Glutamatergic neuron (in vitro differentiated cells): ENCODE results near the gene RTEL1. TPM values are rescaled to one million over a fixed set of nuclear protein-coding genes. Genes with fewer than 3 reads are reported as not detected.
A peak's percentile ranks its signal among the peaks of the same experiment; 100 is the strongest.

Experiments used
- DNase-seq: peaks from one replicate; pipeline ENCODE4 v3.0.0; 2022
- H3K27ac Mint-ChIP-seq: one replicate; pipeline ENCODE4 v1.8.0; 2020; ENCODE audit warnings: mild to moderate bottlenecking, mixed read lengths, inconsistent platforms; ENCODE audit not compliant: unreplicated experiment
- H3K27me3 Mint-ChIP-seq: one replicate; pipeline ENCODE4 v1.8.0; 2020; ENCODE audit warnings: mild to moderate bottlenecking, moderate library complexity, mixed read lengths, inconsistent platforms; ENCODE audit not compliant: unreplicated experiment
- H3K36me3 Mint-ChIP-seq: one replicate; pipeline ENCODE4 v1.8.0; 2020; ENCODE audit warnings: mild to moderate bottlenecking, mixed read lengths, inconsistent platforms; ENCODE audit not compliant: unreplicated experiment
- H3K4me1 Mint-ChIP-seq: one replicate; pipeline ENCODE4 v1.8.0; 2020; ENCODE audit warnings: mild to moderate bottlenecking, low read depth, mixed read lengths, inconsistent platforms; ENCODE audit not compliant: unreplicated experiment
- H3K4me3 Mint-ChIP-seq: one replicate; pipeline ENCODE4 v1.8.0; 2020; ENCODE audit warnings: mild to moderate bottlenecking, mixed read lengths, inconsistent platforms; ENCODE audit not compliant: unreplicated experiment
- H3K9me3 Mint-ChIP-seq: one replicate; pipeline ENCODE4 v1.8.0; 2020; ENCODE audit warnings: mild to moderate bottlenecking, moderate library complexity, mixed read lengths, inconsistent platforms; ENCODE audit not compliant: unreplicated experiment
- total RNA-seq: library from RNA; stranded (reverse); fragmentation: NEBNext Ultra II Directional; extraction: Animal tissue kit (Norgen Biotek cat#: 25700); gene quantifications from one replicate; pipeline ENCODE4 v1.2.1, GENCODE V29; 2021; ENCODE audit not compliant: unreplicated experiment
- TF ChIP-seq, protein P1 (sequence below): fragments of 200-600 bp; sonication (generic); IDR thresholded peaks from one replicate; pipeline ENCODE4 v1.5.0; 2021; ENCODE audit not compliant: partially characterized antibody, unreplicated experiment

The RTEL1 gene
- total RNA-seq, 1 donor from 2014 or later = 36.3 TPM

DNA sequence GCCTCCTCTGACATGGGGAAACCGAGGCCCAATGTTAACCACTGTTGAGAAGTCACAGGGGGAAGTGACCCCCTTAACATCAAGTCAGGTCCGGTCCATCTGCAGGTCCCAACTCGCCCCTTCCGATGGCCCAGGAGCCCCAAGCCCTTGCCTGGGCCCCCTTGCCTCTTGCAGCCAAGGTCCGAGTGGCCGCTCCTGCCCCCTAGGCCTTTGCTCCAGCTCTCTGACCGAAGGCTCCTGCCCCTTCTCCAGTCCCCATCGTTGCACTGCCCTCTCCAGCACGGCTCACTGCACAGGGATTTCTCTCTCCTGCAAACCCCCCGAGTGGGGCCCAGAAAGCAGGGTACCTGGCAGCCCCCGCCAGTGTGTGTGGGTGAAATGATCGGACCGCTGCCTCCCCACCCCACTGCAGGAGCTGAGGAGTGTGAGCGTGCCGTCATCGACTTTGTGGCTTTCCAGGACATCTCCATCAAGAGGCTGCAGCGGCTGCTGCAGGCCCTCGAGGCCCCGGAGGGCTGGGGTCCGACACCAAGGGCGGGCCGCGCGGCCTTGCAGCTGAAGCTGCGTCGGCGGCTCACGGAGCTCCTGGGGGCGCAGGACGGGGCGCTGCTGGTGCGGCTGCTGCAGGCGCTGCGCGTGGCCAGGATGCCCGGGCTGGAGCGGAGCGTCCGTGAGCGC lies 39.9 kb downstream of the RTEL1 start:
- no peak overlapping the region for H3K27ac Mint-ChIP-seq
- H3K4me3 Mint-ChIP-seq = no peak overlapping the region
- peaks cover 12% of the 10 kb centered on the region for H3K27me3 Mint-ChIP-seq
- TF ChIP-seq, protein P1, sequence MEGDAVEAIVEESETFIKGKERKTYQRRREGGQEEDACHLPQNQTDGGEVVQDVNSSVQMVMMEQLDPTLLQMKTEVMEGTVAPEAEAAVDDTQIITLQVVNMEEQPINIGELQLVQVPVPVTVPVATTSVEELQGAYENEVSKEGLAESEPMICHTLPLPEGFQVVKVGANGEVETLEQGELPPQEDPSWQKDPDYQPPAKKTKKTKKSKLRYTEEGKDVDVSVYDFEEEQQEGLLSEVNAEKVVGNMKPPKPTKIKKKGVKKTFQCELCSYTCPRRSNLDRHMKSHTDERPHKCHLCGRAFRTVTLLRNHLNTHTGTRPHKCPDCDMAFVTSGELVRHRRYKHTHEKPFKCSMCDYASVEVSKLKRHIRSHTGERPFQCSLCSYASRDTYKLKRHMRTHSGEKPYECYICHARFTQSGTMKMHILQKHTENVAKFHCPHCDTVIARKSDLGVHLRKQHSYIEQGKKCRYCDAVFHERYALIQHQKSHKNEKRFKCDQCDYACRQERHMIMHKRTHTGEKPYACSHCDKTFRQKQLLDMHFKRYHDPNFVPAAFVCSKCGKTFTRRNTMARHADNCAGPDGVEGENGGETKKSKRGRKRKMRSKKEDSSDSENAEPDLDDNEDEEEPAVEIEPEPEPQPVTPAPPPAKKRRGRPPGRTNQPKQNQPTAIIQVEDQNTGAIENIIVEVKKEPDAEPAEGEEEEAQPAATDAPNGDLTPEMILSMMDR = no peak
- H3K36me3 Mint-ChIP-seq = no peaks in the 10 kb centered on the region
- peaks cover 2% of the 10 kb centered on the region for H3K4me1 Mint-ChIP-seq
- H3K9me3 Mint-ChIP-seq = peaks cover 7% of the 10 kb centered on the region
- no peak for DNase-seq

DNA sequence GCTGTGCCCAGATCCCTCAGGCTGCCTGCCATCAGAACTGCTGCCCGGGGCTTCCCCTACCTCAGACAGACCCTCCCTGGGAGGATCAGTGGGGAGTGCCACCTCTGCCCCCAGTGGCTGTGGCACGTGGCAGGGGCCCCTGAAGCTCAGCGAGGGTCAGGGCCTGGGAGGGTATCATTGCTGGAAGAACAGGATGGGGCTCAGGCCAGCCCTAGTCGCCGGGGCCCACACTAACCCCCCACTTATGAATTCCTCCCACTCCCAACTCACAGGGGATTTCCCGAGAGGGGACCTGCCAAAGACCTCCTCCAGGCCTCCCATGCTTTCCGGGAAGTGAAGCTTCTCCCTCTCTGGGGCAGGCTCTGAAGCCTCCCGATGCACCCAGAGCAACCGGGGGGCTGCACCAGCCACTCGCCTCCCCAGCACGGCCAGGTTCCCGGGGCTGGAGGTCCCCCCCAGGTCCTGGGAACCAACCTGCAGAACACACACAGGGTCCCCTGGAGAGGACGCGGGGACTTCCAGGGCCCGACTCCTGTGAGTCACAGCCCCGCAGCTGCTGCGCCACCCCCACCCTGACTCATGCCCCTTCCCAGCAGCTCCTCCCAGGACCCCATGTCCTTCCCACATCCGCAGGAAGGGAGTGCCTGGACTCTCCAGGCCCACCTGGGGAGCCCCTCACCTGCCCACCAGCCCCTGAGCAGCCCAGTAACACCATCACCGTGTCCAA lies 40.8 kb downstream of the RTEL1 start:
- Mint-ChIP-seq H3K4me3 (no peak overlapping the region), H3K27me3 (peaks cover 10% of the 10 kb centered on the region), H3K27ac (no peak overlapping the region), H3K9me3 (peaks cover 6% of the 10 kb centered on the region), H3K36me3 (no peaks in the 10 kb centered on the region), H3K4me1 (peaks cover 2% of the 10 kb centered on the region)
- no peak for DNase-seq
- TF ChIP-seq, protein P1 = no peak

DNA sequence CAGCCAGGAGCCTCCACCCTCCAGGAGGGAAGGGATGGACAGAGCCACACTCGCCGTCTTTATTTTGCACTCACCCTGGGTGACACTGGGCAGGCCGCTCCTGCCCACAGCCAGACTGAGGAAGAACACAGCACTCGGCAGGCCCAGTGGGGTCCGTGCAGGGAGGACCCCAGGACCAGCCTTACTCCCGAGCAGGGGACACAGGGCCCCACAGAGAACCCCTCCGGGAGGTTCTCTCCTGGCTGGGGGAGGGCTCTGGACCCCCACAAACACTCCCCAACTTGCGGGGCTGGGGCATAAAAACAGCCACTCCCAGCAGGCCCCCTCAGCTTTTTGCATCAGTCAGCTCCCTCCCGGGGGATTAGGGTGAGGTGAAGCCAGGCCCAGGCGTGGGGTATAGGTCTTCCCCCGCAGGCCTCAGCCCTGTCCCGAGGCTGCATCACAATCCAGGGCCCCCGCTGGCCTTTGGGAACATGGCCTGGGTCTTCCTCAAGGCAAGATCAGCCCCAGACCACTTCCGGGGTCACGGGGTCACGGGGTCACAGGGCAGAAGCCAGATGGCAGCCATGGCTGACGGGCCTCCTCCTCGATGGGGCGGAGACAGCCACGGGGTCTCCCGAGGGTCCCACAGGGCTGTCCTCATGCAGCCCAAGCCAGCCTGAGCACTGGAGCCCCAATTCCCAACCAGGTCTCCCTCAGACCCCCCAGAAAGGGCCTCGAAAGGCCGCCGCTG lies 41.5 kb downstream of the RTEL1 start:
- Mint-ChIP-seq H3K9me3 (peaks cover 6% of the 10 kb centered on the region), H3K36me3 (no peaks in the 10 kb centered on the region), H3K4me3 (no peak overlapping the region), H3K27me3 (peaks cover 10% of the 10 kb centered on the region), H3K4me1 (peaks cover 2% of the 10 kb centered on the region), H3K27ac (no peak overlapping the region)
- peak; percentile 65 for DNase-seq
- TF ChIP-seq, protein P1 = no peak

DNA sequence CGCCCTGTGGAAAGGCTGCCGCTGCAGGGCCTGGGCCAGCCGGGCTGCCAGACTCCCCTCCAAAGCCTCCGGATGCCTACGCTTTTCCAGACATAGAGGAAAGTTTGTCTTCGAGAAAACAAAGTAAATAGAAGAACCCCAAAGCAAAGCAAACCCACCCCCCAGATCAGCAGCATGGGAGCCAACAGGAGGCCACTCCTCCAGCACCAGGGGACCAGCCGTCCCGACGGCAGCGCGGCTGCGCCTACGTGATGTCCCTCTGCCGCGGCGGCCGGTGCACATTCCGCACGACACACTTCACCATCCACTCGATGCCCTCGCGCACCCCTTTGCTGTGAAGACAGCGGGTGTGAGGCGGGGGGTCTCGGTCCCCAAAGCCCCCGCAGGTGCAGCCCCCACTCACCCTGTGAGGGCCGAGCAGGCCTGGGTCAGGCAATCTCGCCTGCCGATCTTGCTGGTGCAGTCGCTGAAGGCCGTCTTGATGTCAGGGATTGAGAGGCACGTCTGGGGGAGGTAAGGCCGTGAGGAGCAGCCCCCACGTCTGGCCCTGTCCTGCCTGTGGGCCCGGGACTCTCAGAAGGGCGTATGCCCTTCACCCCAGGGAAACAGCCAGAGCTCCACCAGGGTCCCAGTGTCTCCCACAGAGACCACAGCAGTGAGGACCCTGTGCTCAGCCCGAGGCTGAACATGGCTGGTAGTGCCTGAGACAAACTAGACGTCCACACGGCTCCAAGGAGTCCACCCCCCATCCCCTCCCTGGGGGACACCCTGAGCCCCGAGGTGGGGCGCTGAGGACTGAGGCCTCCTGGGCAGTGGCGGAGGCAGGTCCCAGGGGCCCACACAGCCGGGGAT lies 42.3 kb downstream of the RTEL1 start:
- H3K27ac Mint-ChIP-seq = peak overlapping the region; percentile 55
- DNase-seq = peak; percentile 19
- no peaks in the 10 kb centered on the region for H3K36me3 Mint-ChIP-seq
- H3K9me3 Mint-ChIP-seq = peaks cover 9% of the 10 kb centered on the region
- TF ChIP-seq, protein P1 = no peak
- peaks cover 2% of the 10 kb centered on the region for H3K4me1 Mint-ChIP-seq
- H3K27me3 Mint-ChIP-seq = peaks cover 13% of the 10 kb centered on the region
- H3K4me3 Mint-ChIP-seq = peak overlapping the region; percentile 34
